HG03045 (cell line): Measurements from ENCODE around the gene ZG16.

Experiments used
- ATAC-seq: cut with Tn5 transposase; IDR thresholded peaks from one replicate; pipeline ENCODE4 v1.9.1; 2021; ENCODE audit warnings: mild to moderate bottlenecking, moderate library complexity; ENCODE audit not compliant: unreplicated experiment

Gene ZG16

GRCh38 chr16:29807426-29808218 lies 29.6 kb downstream of the ZG16 start:
- ATAC-seq, result peak; percentile 18

- no peak for ATAC-seq
These were observed 30.3 kb downstream of the ZG16 start for GRCh38 chr16:29808219-29808900.

- no peak for ATAC-seq
These were observed 31.1 kb downstream of the ZG16 start for GRCh38 chr16:29809031-29809747.

GRCh38 chr16:29809850-29810698 lies 32.0 kb downstream of the ZG16 start:
- no peak for ATAC-seq

GRCh38 chr16:29810699-29811169 lies 32.7 kb downstream of the ZG16 start:
- no peak for ATAC-seq

GRCh38 chr16:29811170-29811895 lies 33.3 kb downstream of the ZG16 start:
- ATAC-seq, result peak; percentile 34

GRCh38 chr16:29811896-29812665 lies 34.0 kb downstream of the ZG16 start, which contains the start of gene PRRT2:
PRRT2 (plus strand) TSS chr16:29812193; CDS start chr16:29813055, 862 bp downstream.
- no peak for ATAC-seq

GRCh38 chr16:29812754-29813643 lies 34.9 kb downstream of the ZG16 start:
- no peak for ATAC-seq

- ATAC-seq, result no peak
These were observed 35.8 kb downstream of the ZG16 start for GRCh38 chr16:29813644-29814562.

- no peak for ATAC-seq
These were observed 36.5 kb downstream of the ZG16 start for GRCh38 chr16:29814592-29814991.

- ATAC-seq, result no peak
These were observed 37.1 kb downstream of the ZG16 start for GRCh38 chr16:29815032-29815721.

GRCh38 chr16:29815793-29816693 lies 38.0 kb downstream of the ZG16 start, which contains the start of gene PAGR1:
PAGR1 (plus strand) TSS chr16:29816152; CDS start chr16:29816526, 374 bp downstream.
- ATAC-seq, result peak; percentile 60

GRCh38 chr16:29816694-29817441 lies 38.8 kb downstream of the ZG16 start:
- peak; percentile 11 for ATAC-seq

GRCh38 chr16:29818082-29818481 lies 40.0 kb downstream of the ZG16 start:
- ATAC-seq, result no peak

GRCh38 chr16:29819506-29819905 lies 41.5 kb downstream of the ZG16 start:
- ATAC-seq, result no peak
